ENCODE results near the gene IL17RD. TPM values are rescaled to one million over a fixed set of nuclear protein-coding genes. Genes with fewer than 3 reads are reported as not detected.

Gene IL17RD
- total RNA-seq, 6 experiments from 2014 or later: under 0.01 to 0.40 (median 0.29) TPM

DNA sequence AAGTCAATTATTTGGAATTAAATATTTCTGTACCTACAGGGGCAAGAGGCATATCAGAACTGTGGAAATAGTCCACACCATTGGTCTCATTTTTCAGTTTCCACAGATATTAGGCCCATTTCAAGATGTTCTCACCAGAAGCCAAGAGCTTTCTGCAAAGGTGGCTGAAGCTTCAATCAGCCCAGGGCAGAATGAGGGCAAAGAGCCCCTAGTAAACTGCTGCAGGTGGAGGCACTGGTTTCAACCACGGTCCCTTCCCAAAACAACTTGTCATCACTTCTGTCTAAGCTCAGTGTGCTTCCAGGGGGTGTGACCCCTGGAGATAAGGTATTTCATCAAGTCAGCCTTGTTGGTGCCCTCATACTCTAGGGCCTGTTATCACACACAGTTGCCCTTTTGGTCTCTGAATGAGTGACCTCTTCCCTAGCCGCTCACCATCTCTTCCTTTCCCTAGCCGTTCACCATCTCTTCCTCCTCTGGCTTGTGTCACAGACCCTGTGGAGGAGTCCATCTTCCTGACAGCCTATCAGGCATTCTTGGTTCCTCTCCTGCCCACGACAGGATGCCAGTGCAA is 21.2 kb downstream of the IL17RD start:
- no peak overlapping the region for H3K4me3 ChIP-seq
- no peaks in the 10 kb centered on the region for H3K27me3 ChIP-seq
- no peak for ATAC-seq
- no peak for DNase-seq
- no peak overlapping the region for H3K27ac ChIP-seq
- no peaks in the 10 kb centered on the region for H3K36me3 ChIP-seq
- 42% methylated on average over 4 of the region's 4 CpGs for WGBS (ENCODE audit: insufficient coverage, low coverage, low lambda C conversion rate, missing lambda C conversion rate)
- no peak for TF ChIP-seq POLR2A (IDR thresholded peaks at IDR 0.05)
- TF ChIP-seq, protein P1, sequence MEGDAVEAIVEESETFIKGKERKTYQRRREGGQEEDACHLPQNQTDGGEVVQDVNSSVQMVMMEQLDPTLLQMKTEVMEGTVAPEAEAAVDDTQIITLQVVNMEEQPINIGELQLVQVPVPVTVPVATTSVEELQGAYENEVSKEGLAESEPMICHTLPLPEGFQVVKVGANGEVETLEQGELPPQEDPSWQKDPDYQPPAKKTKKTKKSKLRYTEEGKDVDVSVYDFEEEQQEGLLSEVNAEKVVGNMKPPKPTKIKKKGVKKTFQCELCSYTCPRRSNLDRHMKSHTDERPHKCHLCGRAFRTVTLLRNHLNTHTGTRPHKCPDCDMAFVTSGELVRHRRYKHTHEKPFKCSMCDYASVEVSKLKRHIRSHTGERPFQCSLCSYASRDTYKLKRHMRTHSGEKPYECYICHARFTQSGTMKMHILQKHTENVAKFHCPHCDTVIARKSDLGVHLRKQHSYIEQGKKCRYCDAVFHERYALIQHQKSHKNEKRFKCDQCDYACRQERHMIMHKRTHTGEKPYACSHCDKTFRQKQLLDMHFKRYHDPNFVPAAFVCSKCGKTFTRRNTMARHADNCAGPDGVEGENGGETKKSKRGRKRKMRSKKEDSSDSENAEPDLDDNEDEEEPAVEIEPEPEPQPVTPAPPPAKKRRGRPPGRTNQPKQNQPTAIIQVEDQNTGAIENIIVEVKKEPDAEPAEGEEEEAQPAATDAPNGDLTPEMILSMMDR (IDR thresholded peaks at IDR 0.05): no peak
- H3K4me1 ChIP-seq: no peaks in the 10 kb centered on the region
- no peaks in the 10 kb centered on the region for H3K9me3 ChIP-seq
- intact Hi-C loops (cut with DNase I): no loop called here

DNA sequence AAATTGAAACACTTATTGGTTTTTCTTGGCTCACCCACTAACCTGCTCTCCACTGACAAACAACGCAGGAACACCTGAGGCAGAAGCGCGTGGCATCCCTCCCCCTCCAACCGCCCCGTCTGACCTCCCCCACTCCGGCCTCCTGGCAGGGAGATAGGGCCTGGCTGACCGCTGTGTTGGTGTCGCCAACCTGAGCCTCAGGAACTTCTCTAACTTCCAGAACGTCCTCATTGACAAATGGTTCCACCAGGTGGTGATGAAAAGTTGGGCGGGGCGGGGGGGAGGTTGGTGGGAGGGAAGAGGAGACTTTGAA is 22.8 kb downstream of the IL17RD start:
- H3K27me3 ChIP-seq: no peaks in the 10 kb centered on the region
- H3K36me3 ChIP-seq: no peaks in the 10 kb centered on the region
- DNase-seq (no peak), ATAC-seq (no peak)
- TF ChIP-seq, protein P1 (IDR thresholded peaks at IDR 0.05): no peak
- no peak for TF ChIP-seq POLR2A (IDR thresholded peaks at IDR 0.05)
- no peak overlapping the region for H3K4me3 ChIP-seq
- no peaks in the 10 kb centered on the region for H3K9me3 ChIP-seq
- intact Hi-C loops (cut with DNase I): no loop called here
- H3K27ac ChIP-seq: no peak overlapping the region
- H3K4me1 ChIP-seq: no peaks in the 10 kb centered on the region
- WGBS (ENCODE audit: insufficient coverage, low coverage, low lambda C conversion rate, missing lambda C conversion rate): 49% methylated on average over 10 of the region's 11 CpGs

DNA sequence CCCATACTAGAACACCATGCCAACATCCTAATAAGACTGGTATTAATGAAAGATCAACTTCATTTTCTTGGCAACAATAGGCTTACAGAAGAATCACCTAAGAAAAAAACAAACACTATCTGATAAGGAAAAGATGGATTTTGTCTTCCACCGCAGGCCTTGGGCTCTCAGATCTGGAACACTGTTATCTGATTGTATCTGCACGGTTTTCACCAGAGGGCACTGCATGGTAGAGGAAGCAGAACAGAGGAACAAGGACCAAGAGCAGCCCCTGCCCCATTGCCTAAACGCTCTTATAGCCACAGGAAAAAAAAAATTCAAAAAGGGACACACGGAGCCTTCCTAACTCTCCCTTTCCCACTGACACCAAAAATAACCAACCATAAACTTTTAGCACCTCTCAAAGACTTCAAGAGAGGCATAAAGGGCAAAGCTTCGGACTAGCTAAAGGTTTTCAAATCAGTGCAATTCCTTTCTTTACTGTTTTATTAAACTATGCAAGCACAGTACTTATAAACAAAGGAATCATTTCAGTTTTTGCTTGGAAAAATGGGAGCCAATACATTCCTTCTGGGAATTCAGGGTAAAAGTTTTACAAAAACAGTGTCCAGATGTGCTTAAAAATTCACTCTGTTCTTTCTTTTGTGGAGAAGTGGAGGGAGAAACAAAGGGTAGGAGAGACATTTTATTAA is 23.3 kb downstream of the IL17RD start:
- Histone ChIP-seq H3K27ac (no peak overlapping the region), H3K4me3 (no peak overlapping the region), H3K36me3 (no peaks in the 10 kb centered on the region), H3K9me3 (no peaks in the 10 kb centered on the region), H3K27me3 (no peaks in the 10 kb centered on the region), H3K4me1 (no peaks in the 10 kb centered on the region)
- ATAC-seq: no peak
- 38% methylated on average over 5 of the region's 5 CpGs for WGBS (ENCODE audit: insufficient coverage, low coverage, low lambda C conversion rate, missing lambda C conversion rate)
- intact Hi-C loops (cut with DNase I): no loop called here
- no peak for DNase-seq
- no peak for TF ChIP-seq POLR2A (IDR thresholded peaks at IDR 0.05)

DNA sequence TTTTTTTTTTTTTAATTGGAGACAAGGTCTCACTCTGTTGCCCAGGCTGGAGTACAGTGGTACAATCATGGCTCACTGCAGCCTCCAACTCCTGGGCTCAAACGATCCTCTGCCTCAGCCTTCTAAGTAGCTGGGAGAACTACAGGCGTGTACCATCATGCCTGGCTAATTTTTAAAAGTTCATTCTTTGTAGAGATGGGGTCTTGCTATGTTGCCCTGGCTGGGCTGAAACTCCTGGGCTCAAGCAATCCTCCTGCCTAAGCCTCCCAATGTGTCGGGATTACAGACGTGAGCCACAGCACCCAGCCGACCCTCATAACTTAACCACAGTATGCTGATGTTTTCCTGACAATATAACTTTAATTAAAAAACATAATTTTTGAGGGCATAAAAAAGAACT is 24.3 kb downstream of the IL17RD start:
- Histone ChIP-seq H3K36me3 (no peaks in the 10 kb centered on the region), H3K27ac (no peak overlapping the region), H3K4me3 (no peak overlapping the region), H3K27me3 (no peaks in the 10 kb centered on the region), H3K9me3 (no peaks in the 10 kb centered on the region), H3K4me1 (no peaks in the 10 kb centered on the region)
- ATAC-seq: no peak
- intact Hi-C loops (cut with DNase I): no loop called here
- DNase-seq: no peak
- 87% methylated on average over 4 of the region's 5 CpGs for WGBS (ENCODE audit: insufficient coverage, low coverage, low lambda C conversion rate, missing lambda C conversion rate)
- TF ChIP-seq, protein P1 (IDR thresholded peaks at IDR 0.05): no peak
- no peak for TF ChIP-seq POLR2A (IDR thresholded peaks at IDR 0.05)

GRCh38 chr3:57135964-57136719 is 29.0 kb downstream of the IL17RD start:
- TF ChIP-seq POLR2A (IDR thresholded peaks at IDR 0.05): no peak
- TF ChIP-seq, protein P1 (IDR thresholded peaks at IDR 0.05): no peak
- no peak overlapping the region for H3K4me3 ChIP-seq
- WGBS (ENCODE audit: insufficient coverage, low coverage, low lambda C conversion rate, missing lambda C conversion rate): 29% methylated on average over 4 of the region's 5 CpGs

More at GRCh38 chr3:57135964-57136719, 29.0 kb downstream of the IL17RD start:
- intact Hi-C loops (cut with DNase I): no loop called here
- ATAC-seq: no peak
- Histone ChIP-seq H3K9me3 (no peaks in the 10 kb centered on the region), H3K27ac (no peak overlapping the region), H3K36me3 (no peaks in the 10 kb centered on the region), H3K4me1 (no peaks in the 10 kb centered on the region), H3K27me3 (no peaks in the 10 kb centered on the region)
- DNase-seq: no peak
